Measurements from ENCODE around the gene ZNF324B. TPM values are rescaled to one million over a fixed set of nuclear protein-coding genes. Genes with fewer than 3 reads are reported as not detected.

The ZNF324B gene
- total and polyA plus RNA-seq, 2 of the 8 experiments (the other 6 are each of a cell fraction or from before 2014, with no cell fraction given): 2.9 to 6.0 TPM

- TF ChIP-seq ATF3 (IDR thresholded peaks at IDR 0.05; ENCODE audit: insufficient read depth, low read depth, low read length) (no peak), CBX8 (IDR thresholded peaks at IDR 0.05; ENCODE audit: borderline replicate concordance, low read depth, low read length) (no peak), JUN (IDR thresholded peaks at IDR 0.05; ENCODE audit: low read depth, low read length) (no peak), POLR2AphosphoS5 (IDR thresholded peaks at IDR 0.05; ENCODE audit: low read depth, low read length) (no peak), NRF1 (IDR thresholded peaks at IDR 0.05; ENCODE audit: low read depth, low read length) (no peak), CBX5 (IDR thresholded peaks at IDR 0.05; ENCODE audit: low read depth, low read length) (no peak), PHF8 (conservative IDR thresholded peaks at IDR 0.05; ENCODE audit: low read depth, low read length) (no peak), BRCA1 (IDR thresholded peaks at IDR 0.05; ENCODE audit: low read depth, low read length) (no peak), KDM4A (IDR thresholded peaks at IDR 0.05; ENCODE audit: low read depth, low read length, severe bottlenecking) (no peak), TEAD4 (IDR thresholded peaks at IDR 0.05; ENCODE audit: low read depth, low read length) (no peak)
Measured at GRCh38 chr19:58453743-58454142, 2.3 kb downstream of the ZNF324B start (continued).

All from H1 (cell line).